ENCODE data around the gene FBXO48. TPM values are rescaled to one million over a fixed set of nuclear protein-coding genes. Genes with fewer than 3 reads are reported as not detected.
A peak's percentile ranks its signal among the peaks of the same experiment; 100 is the strongest.

Gene FBXO48
- total RNA-seq, 3 donors from 2014 or later: 0.98 to 1.6 (median 1.1) TPM

GRCh38 chr2:68441994-68442322 is 25.1 kb downstream of the FBXO48 start:
- Histone ChIP-seq H3K9me3 (peaks cover 0 to 2% of the 10 kb centered on the region in 2 donors), H3K36me3 (no peaks in the 10 kb centered on the region), H3K4me3 (no peak overlapping the region), H3K27ac (no peak overlapping the region), H3K27me3 (no peaks in the 10 kb centered on the region), H3K4me1 (no peaks in the 10 kb centered on the region)
- intact Hi-C loops (cut with DNase I; ENCODE audit: low total_unique reads): no loop called here
- no peak for TF ChIP-seq POLR2AphosphoS5 (IDR thresholded peaks at IDR 0.05)
- no peak for TF ChIP-seq POLR2A (IDR thresholded peaks at IDR 0.05)
- no peak for TF ChIP-seq CTCF (IDR thresholded peaks at IDR 0.05)
- DNase-seq (ENCODE audit: low spot score in 2 of 2): no peak

- peak in 1 of 2 donors; percentile 56 for DNase-seq (ENCODE audit: low spot score in 2 of 2)
- no peaks in the 10 kb centered on the region for H3K9me3 ChIP-seq
- H3K4me3 ChIP-seq: no peak overlapping the region
- no peaks in the 10 kb centered on the region for H3K4me1 ChIP-seq
- H3K36me3 ChIP-seq: no peaks in the 10 kb centered on the region
- intact Hi-C loops (cut with DNase I; ENCODE audit: low total_unique reads): no loop called here
- no peaks in the 10 kb centered on the region for H3K27me3 ChIP-seq
- no peak for TF ChIP-seq POLR2A (IDR thresholded peaks at IDR 0.05)
- TF ChIP-seq CTCF (IDR thresholded peaks at IDR 0.05): peak; percentile 77 to 91 (median 87)
- H3K27ac ChIP-seq: no peak overlapping the region
These were observed 25.7 kb downstream of the FBXO48 start for GRCh38 chr2:68441179-68441993.

- DNase-seq (ENCODE audit: low spot score in 2 of 2): no peak
- H3K27me3 ChIP-seq: no peaks in the 10 kb centered on the region
- TF ChIP-seq POLR2AphosphoS5 (IDR thresholded peaks at IDR 0.05) (no peak), POLR2A (IDR thresholded peaks at IDR 0.05) (no peak), CTCF (IDR thresholded peaks at IDR 0.05) (no peak)
- no peaks in the 10 kb centered on the region for H3K9me3 ChIP-seq
- H3K4me3 ChIP-seq: no peak overlapping the region
- H3K4me1 ChIP-seq: no peaks in the 10 kb centered on the region
- intact Hi-C loops (cut with DNase I; ENCODE audit: low total_unique reads): no loop called here
- H3K27ac ChIP-seq: no peak overlapping the region
- H3K36me3 ChIP-seq: no peaks in the 10 kb centered on the region
These were observed 28.4 kb downstream of the FBXO48 start for GRCh38 chr2:68438455-68439303.

- peak overlapping the region in 1 of 2 donors; percentile 72 for H3K27ac ChIP-seq
- H3K9me3 ChIP-seq: no peaks in the 10 kb centered on the region
- H3K4me3 ChIP-seq: no peak overlapping the region
- no peaks in the 10 kb centered on the region for H3K27me3 ChIP-seq
- H3K36me3 ChIP-seq: no peaks in the 10 kb centered on the region
- DNase-seq (ENCODE audit: low spot score in 2 of 2): no peak
- no peaks in the 10 kb centered on the region for H3K4me1 ChIP-seq
- intact Hi-C loops (cut with DNase I; ENCODE audit: low total_unique reads): no loop called here
- no peak for TF ChIP-seq POLR2A (IDR thresholded peaks at IDR 0.05)
- TF ChIP-seq CTCF (IDR thresholded peaks at IDR 0.05): no peak
- TF ChIP-seq POLR2AphosphoS5 (IDR thresholded peaks at IDR 0.05): no peak
These were observed 30.8 kb downstream of the FBXO48 start for GRCh38 chr2:68436270-68436669.

- TF ChIP-seq POLR2AphosphoS5 (IDR thresholded peaks at IDR 0.05) (no peak), POLR2A (IDR thresholded peaks at IDR 0.05) (no peak), CTCF (IDR thresholded peaks at IDR 0.05) (no peak)
- H3K4me3 ChIP-seq: no peak overlapping the region
- H3K27me3 ChIP-seq: no peaks in the 10 kb centered on the region
- no peaks in the 10 kb centered on the region for H3K36me3 ChIP-seq
- no peaks in the 10 kb centered on the region for H3K9me3 ChIP-seq
- H3K27ac ChIP-seq: no peak overlapping the region
- H3K4me1 ChIP-seq: no peaks in the 10 kb centered on the region
- intact Hi-C loops (cut with DNase I; ENCODE audit: low total_unique reads): no loop called here
- no peak for DNase-seq (ENCODE audit: low spot score in 2 of 2)
These were observed 31.5 kb downstream of the FBXO48 start for GRCh38 chr2:68435615-68436014.
